IMR-90 (cell line): ENCODE results near the gene ACYP2. TPM values are rescaled to one million over a fixed set of nuclear protein-coding genes. Genes with fewer than 3 reads are reported as not detected.
A peak's percentile ranks its signal among the peaks of the same experiment; 100 is the strongest.

ENCODE experiments used
- ATAC-seq: fragments of 200-7000 bp; cut with Tn5 transposase; 2 replicates; pipeline ENCODE4 v1.9.1; 2020; ENCODE audit warnings: low read depth, mild to moderate bottlenecking, moderate library complexity
- BruUV-seq: library from RNA; stranded (reverse); fragments of 400-500 nt; replicated peaks from 2 replicates; lab custom pipeline; 2021; lab: Mats Ljungman, UMichigan
- CTCF ChIA-PET: fragments of 300-600 bp; formaldehyde crosslinking; extraction: SDS; loops from one replicate; lab custom pipeline; 2021; ENCODE audit warnings: antibody characterized with exemption; lab: Yijun Ruan, JAX
- POLR2A ChIA-PET: fragments of 300-600 bp; sonication (Branson Sonifier 250); formaldehyde crosslinking; loops from one replicate; lab custom pipeline; 2022; ENCODE audit warnings: antibody characterized with exemption; ENCODE audit not compliant: unreplicated experiment; lab: Charles Lee
- DNase-seq: peaks from one replicate; pipeline ENCODE4 v3.0.0; 2013
- H2AFZ ChIP-seq: replicated peaks from 2 replicates; pipeline ENCODE3; 2013; ENCODE audit warnings: low read length, mild to moderate bottlenecking; ENCODE audit not compliant: poor library complexity
- H2AK5ac ChIP-seq: 2 replicates; pipeline ENCODE4 v1.6.1; 2013; ENCODE audit warnings: low read depth, low read length, inconsistent platforms
- H2AK9ac ChIP-seq: replicated peaks from 2 replicates; pipeline ENCODE3; 2013; ENCODE audit warnings: mild to moderate bottlenecking, low read depth, low read length, moderate library complexity; ENCODE audit not compliant: poor library complexity
- H2BK120ac ChIP-seq: 2 replicates; pipeline ENCODE4 v1.6.1; 2013; ENCODE audit warnings: low read depth, low read length, inconsistent platforms
- H2BK15ac ChIP-seq: 3 replicates; pipeline ENCODE4 v1.6.1; 2013; ENCODE audit warnings: low read depth, low read length, inconsistent platforms
- H2BK20ac ChIP-seq: 2 replicates; pipeline ENCODE4 v1.6.1; 2013; ENCODE audit warnings: low read depth, mild to moderate bottlenecking, inconsistent platforms, low read length, moderate library complexity
- H2BK5ac ChIP-seq: 2 replicates; pipeline ENCODE4 v1.6.1; 2013; ENCODE audit warnings: mild to moderate bottlenecking, low read depth, low read length, inconsistent platforms; ENCODE audit not compliant: poor library complexity, severe bottlenecking
- H3K14ac ChIP-seq: replicated peaks from 2 replicates; pipeline ENCODE4 v1.6.1; 2013; ENCODE audit warnings: low read depth, low read length, inconsistent platforms
- H3K18ac ChIP-seq: 2 replicates; pipeline ENCODE4 v1.6.1; 2013; ENCODE audit warnings: low read depth, low read length, control low read depth
- H3K23ac ChIP-seq: 2 replicates; pipeline ENCODE4 v1.6.1; 2013; ENCODE audit warnings: low read depth, low read length, inconsistent platforms
- H3K27ac ChIP-seq: 2 replicates; pipeline ENCODE4 v1.5.1; 2013; ENCODE audit warnings: mild to moderate bottlenecking, control low read depth, low read length; ENCODE audit not compliant: insufficient read depth
- H3K27me3 ChIP-seq: 2 replicates; pipeline ENCODE4 v1.6.1; 2013; ENCODE audit warnings: low read length; ENCODE audit not compliant: control insufficient read depth, insufficient read depth
- H3K36me3 ChIP-seq: 2 replicates; pipeline ENCODE4 v1.6.1; 2013; ENCODE audit warnings: low read length, mixed read lengths; ENCODE audit not compliant: control insufficient read depth, insufficient read depth
- H3K4ac ChIP-seq: 2 replicates; pipeline ENCODE4 v1.6.1; 2013; ENCODE audit warnings: low read depth, low read length, inconsistent platforms
- H3K4me1 ChIP-seq: 2 replicates; pipeline ENCODE4 v1.6.1; 2013; ENCODE audit warnings: low read length, mixed read lengths; ENCODE audit not compliant: control insufficient read depth, insufficient read depth
- H3K4me2 ChIP-seq: 2 replicates; pipeline ENCODE4 v1.6.1; 2013; ENCODE audit warnings: low read depth, mild to moderate bottlenecking, control low read depth, low read length, moderate library complexity
- H3K4me3 ChIP-seq: 2 replicates; pipeline ENCODE4 v1.5.1; 2013; ENCODE audit warnings: low read depth, mild to moderate bottlenecking, control low read depth, low read length, moderate library complexity; ENCODE audit not compliant: insufficient read depth
- H3K56ac ChIP-seq: 2 replicates; pipeline ENCODE4 v1.6.1; 2013; ENCODE audit warnings: low read length, inconsistent platforms; ENCODE audit not compliant: insufficient read depth; ENCODE audit errors: extremely low read depth
- H3K79me1 ChIP-seq, 2 experiments: 2 replicates each; pipeline ENCODE4 v1.6.1; 2013; ENCODE audit warnings: low read length in 2 of 2, inconsistent platforms in 1 of 2, low read depth in 1 of 2
- H3K9ac ChIP-seq: 2 replicates; pipeline ENCODE4 v1.6.1; 2013; ENCODE audit warnings: low read depth, low read length, control low read depth
- H3K9me1 ChIP-seq: 2 replicates; pipeline ENCODE4 v1.6.1; 2013; ENCODE audit warnings: low read length, inconsistent platforms; ENCODE audit not compliant: insufficient read depth
- H3K9me3 ChIP-seq: 2 replicates; pipeline ENCODE4 v1.6.1; 2013; ENCODE audit warnings: low read length; ENCODE audit not compliant: control insufficient read depth, insufficient read depth
- H4K20me1 ChIP-seq: 2 replicates; pipeline ENCODE4 v1.6.1; 2013; ENCODE audit warnings: low read length, inconsistent platforms; ENCODE audit not compliant: insufficient read depth
- H4K5ac ChIP-seq: 2 replicates; pipeline ENCODE4 v1.6.1; 2013; ENCODE audit warnings: mild to moderate bottlenecking, low read depth, low read length, control low read depth
- H4K8ac ChIP-seq, 2 experiments: 2 replicates each; pipeline ENCODE4 v1.6.1; 2013; ENCODE audit warnings: low read depth in 2 of 2, low read length in 2 of 2, control low read depth in 1 of 2, inconsistent platforms in 1 of 2
- H4K91ac ChIP-seq: 2 replicates; pipeline ENCODE4 v1.6.1; 2013; ENCODE audit warnings: low read depth, low read length, inconsistent platforms; ENCODE audit not compliant: insufficient read depth
- CHD1 ChIP-seq: IDR thresholded peaks from 2 replicates; pipeline ENCODE4 v1.6.1; 2012; ENCODE audit warnings: low read depth, low read length, improper control_type of control experiment
- ELK1 ChIP-seq: fragments of 150-350 bp; IDR thresholded peaks from 2 replicates; pipeline ENCODE4 v1.6.1; 2016; ENCODE audit warnings: low read depth, mild to moderate bottlenecking, low read length, moderate library complexity, borderline replicate concordance
- MXI1 ChIP-seq: IDR thresholded peaks from 2 replicates; pipeline ENCODE4 v1.6.1; 2012; ENCODE audit warnings: low read depth, mild to moderate bottlenecking, low read length, moderate library complexity, borderline replicate concordance
- RAD21 ChIP-seq: IDR thresholded peaks from 2 replicates; pipeline ENCODE4 v1.6.1; 2012; ENCODE audit warnings: low read length, improper control_type of control experiment
- WGBS, 2 experiments: methylation state at CpG; one replicate each; pipeline versions ENCODE4 v1.1.5 to v1.1.7; 2013; ENCODE audit warnings: missing lambda C conversion rate in 2 of 2; ENCODE audit not compliant: insufficient read length in 1 of 2; ENCODE audit errors: extremely low coverage in 2 of 2; 5-methylcytosine and 5-hydroxymethylcytosine counted together
- dilution Hi-C: fragments of 300-500 bp; cut with HindIII; formaldehyde crosslinking; loops from one replicate; pipeline ENCODE4 v1.14.3; 2018; ENCODE audit warnings: low sequenced_read_pairs; ENCODE audit not compliant: unreplicated experiment
- in situ Hi-C: fragments of 300-500 bp; cut with MboI; formaldehyde crosslinking; loops from 3 replicates; pipeline ENCODE4 v1.14.3; 2019; ENCODE audit warnings: low sequenced_read_pairs, inconsistent platforms, mixed read lengths
- intact Hi-C: fragments of 100-400 bp; cut with micrococcal nuclease; formaldehyde crosslinking; loops from 2 replicates; pipeline ENCODE4 v1.10.0; 2022
- polyA plus RNA-seq, 3 experiments: library from polyadenylated mRNA; depleted of rRNA; stranded (reverse); fragments of >200 nt; gene quantifications; 2 replicates each; pipeline ENCODE4 v1.2.3, GENCODE V29; 2012; ENCODE audit warnings: low replicate concordance in 1 of 3
- total RNA-seq: library from RNA; depleted of rRNA; stranded (reverse); fragments of >200 nt; gene quantifications from 2 replicates; pipeline ENCODE4 v1.2.3, GENCODE V29; 2012

Gene ACYP2
- total and polyA plus RNA-seq, 2 of the 4 experiments (the other 2 are of a cell fraction) = 3.9 to 7.4 TPM

- H3K36me3 ChIP-seq = no peaks in the 10 kb centered on the region
- H4K91ac ChIP-seq = no peak overlapping the region
- no peak overlapping the region for H3K18ac ChIP-seq
- WGBS, 2 experiments = no CpG with 5 or more reads among the region's 9 CpGs
- H3K4me1 ChIP-seq = no peaks in the 10 kb centered on the region
- no peak overlapping the region for H3K4me3 ChIP-seq
- H3K23ac ChIP-seq = no peak overlapping the region
- ChIA-PET POLR2A (no interaction called here), CTCF (no interaction called here)
- DNase-seq (peak; percentile 22), ATAC-seq (no peak)
- no peaks in the 10 kb centered on the region for H3K79me1 ChIP-seq
- in situ Hi-C loops = no loop called here
- no peak overlapping the region for H2AK9ac ChIP-seq
- H3K27me3 ChIP-seq = no peaks in the 10 kb centered on the region
- H3K4me2 ChIP-seq = no peak overlapping the region
- intact Hi-C loops = loop anchor here (5.0 kb wide), 1 partner anchor 87 kb away; no protein-coding TSS in a partner anchor
- H2BK20ac ChIP-seq = no peak overlapping the region
- H2BK5ac ChIP-seq = no peak overlapping the region
- no peak overlapping the region for H2AK5ac ChIP-seq
- no peak overlapping the region for H2BK120ac ChIP-seq
- H2AFZ ChIP-seq = no peak overlapping the region
- H4K8ac ChIP-seq = no peak overlapping the region
- H3K14ac ChIP-seq = no peak overlapping the region
- no peak overlapping the region for H3K9ac ChIP-seq
- no peaks in the 10 kb centered on the region for H3K9me1 ChIP-seq
- no peaks in the 10 kb centered on the region for H3K9me3 ChIP-seq
- H3K4ac ChIP-seq = no peak overlapping the region
- no peaks in the 10 kb centered on the region for H4K20me1 ChIP-seq
- dilution Hi-C loops = no loop called here
- no peak overlapping the region for H4K5ac ChIP-seq
- no peak overlapping the region for H3K56ac ChIP-seq
- TF ChIP-seq CHD1 (no peak), ELK1 (no peak), MXI1 (no peak), RAD21 (no peak)
- H3K27ac ChIP-seq = no peak overlapping the region
- H2BK15ac ChIP-seq = no peak overlapping the region
- no TSS peak for BruUV-seq
Observed at GRCh38 chr2:54074606-54075341, 40.6 kb upstream of the ACYP2 start.
